ENCODE data around the gene EID2.

EID2 gene

DNA sequence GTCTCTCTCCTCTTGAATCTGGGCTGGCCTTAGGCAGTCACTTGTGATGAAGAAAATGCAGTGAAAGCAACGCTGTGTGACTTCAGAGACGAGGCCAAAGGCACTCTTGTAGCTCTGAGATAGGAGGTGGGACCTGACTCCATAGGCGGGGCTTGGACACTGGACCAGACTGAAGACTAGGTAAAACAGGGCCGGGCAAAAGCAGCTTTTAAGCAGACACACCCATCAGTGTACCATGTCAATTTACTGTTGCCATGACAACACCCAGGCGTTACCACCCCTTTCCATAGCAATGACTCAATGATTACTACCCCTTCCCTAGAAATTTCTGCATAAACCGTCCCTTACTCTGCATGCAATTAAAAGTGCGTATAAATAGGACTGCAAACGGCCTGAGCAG lies 6.6 kb upstream of the EID2 start:
- H3K27ac ChIP-seq, result no peak overlapping the region
- TF ChIP-seq, protein P1, sequence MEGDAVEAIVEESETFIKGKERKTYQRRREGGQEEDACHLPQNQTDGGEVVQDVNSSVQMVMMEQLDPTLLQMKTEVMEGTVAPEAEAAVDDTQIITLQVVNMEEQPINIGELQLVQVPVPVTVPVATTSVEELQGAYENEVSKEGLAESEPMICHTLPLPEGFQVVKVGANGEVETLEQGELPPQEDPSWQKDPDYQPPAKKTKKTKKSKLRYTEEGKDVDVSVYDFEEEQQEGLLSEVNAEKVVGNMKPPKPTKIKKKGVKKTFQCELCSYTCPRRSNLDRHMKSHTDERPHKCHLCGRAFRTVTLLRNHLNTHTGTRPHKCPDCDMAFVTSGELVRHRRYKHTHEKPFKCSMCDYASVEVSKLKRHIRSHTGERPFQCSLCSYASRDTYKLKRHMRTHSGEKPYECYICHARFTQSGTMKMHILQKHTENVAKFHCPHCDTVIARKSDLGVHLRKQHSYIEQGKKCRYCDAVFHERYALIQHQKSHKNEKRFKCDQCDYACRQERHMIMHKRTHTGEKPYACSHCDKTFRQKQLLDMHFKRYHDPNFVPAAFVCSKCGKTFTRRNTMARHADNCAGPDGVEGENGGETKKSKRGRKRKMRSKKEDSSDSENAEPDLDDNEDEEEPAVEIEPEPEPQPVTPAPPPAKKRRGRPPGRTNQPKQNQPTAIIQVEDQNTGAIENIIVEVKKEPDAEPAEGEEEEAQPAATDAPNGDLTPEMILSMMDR (conservative IDR thresholded peaks at IDR 0.05), result no peak

DNA sequence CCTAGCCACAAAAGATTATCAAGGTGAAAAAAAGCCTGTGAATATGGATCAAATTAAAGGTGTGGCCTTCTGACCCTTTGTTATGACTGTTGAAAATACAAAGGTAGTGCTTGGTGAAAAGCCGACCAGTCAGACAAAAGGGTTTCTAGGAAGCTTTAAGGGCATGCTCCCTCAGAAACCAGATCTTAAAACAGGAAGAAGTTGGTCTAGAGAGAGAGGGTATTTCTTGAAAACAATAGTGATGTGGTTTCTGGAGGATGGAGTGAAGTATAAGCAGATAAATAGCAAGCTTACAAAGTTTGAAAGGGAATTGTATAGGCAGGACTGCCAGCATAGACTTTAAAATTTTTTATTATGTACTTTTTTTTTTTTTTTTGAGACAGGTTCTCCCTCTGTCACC lies 5.0 kb upstream of the EID2 start:
- no peak overlapping the region for H3K27ac ChIP-seq
- TF ChIP-seq, protein P1 (conservative IDR thresholded peaks at IDR 0.05), result no peak

DNA sequence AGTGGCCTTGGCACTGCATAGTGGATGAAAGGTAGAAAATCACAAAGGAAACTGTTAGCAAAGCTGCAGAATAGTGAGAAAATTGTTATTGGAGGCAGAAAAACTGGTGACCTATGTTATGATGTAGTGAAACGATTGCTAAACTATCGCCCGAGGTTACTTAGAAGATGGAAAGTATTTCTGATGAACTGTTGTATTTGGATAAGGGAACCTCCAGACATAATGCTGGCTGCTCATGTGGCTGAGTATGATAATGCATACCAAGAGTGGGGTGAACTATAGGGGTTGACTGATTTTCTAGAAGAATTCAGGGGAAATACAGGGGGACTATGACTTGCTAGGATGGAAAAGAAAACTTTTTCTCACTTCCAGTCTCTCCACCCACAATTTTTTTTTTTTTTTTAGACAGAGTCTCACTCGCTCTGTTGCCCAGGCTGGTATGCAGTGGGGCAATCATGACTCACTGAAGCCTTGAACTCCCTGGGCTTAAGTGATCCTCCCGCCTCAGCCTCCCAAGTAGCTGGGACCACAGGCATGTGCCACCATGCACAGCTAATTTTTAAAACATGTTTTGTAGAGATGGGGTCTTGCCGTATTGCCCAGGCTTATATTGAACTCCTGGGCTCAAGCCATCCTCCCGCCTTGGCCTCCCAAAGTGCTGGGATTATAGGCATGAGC lies 4.4 kb upstream of the EID2 start:
- TF ChIP-seq, protein P1 (conservative IDR thresholded peaks at IDR 0.05), result no peak
- no peak overlapping the region for H3K27ac ChIP-seq

DNA sequence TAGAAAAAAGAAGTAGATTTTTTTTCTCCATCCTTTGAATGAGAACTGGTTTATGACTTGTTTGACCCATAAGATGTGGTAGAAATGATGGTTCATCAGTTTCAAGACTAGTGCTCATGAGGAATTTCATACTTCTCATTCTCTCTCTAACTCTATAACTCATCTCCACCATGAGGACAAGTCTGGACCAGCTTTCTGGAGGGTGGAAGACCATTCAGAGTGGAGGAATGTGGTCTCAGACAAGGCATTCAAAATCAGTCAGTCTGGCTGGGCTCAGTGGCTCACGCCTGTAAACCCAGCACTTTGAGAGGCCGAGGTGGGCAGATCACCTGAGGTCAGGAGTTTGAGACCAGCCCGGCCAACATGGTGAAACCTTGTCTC lies 3.5 kb upstream of the EID2 start:
- TF ChIP-seq, protein P1 (conservative IDR thresholded peaks at IDR 0.05), result no peak
- peak overlapping the region; percentile 99 for H3K27ac ChIP-seq

DNA sequence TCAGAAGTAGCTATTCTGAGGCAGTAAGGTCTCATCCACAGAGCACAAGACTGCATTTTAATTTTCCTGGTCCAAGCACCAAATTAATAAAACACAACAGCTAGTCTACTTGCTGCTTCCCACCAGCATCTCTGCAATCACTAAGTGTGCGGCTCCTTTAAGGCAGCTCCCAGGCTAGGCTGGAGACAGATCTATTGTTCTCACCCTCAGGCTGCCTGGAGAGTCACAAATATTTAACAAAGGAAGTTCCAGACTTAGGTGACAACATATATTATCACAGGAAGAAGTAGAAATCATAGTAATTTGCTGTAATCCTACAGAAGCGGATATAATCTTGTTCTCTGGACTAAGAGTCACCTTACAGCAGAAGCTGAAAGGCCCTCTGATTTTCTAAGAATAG lies 2.2 kb upstream of the EID2 start:
- TF ChIP-seq, protein P1 (conservative IDR thresholded peaks at IDR 0.05), result no peak

DNA sequence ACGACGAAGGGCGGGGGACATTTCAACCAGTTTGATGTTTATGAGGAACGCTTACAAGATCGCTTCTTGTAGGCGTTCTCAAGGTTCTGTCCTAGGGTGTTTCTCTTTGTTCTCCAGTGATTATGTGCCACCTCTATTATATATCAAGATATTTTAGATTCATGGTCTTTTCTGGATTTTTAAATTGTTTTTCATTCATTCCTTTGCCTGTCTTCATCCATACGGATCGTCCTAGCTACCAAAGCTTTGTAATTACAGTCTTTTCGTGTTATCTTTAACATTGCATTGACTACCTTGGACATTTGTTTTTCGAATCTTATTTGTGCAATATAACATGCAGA lies 342 bp upstream of the EID2 start:
- peak overlapping the region; percentile 99 for H3K27ac ChIP-seq
- TF ChIP-seq, protein P1 (conservative IDR thresholded peaks at IDR 0.05), result peak; percentile 60

More for the DNA sequence above, 2.2 kb upstream of the EID2 start:
- H3K27ac ChIP-seq, result peak overlapping the region; percentile 99

DNA sequence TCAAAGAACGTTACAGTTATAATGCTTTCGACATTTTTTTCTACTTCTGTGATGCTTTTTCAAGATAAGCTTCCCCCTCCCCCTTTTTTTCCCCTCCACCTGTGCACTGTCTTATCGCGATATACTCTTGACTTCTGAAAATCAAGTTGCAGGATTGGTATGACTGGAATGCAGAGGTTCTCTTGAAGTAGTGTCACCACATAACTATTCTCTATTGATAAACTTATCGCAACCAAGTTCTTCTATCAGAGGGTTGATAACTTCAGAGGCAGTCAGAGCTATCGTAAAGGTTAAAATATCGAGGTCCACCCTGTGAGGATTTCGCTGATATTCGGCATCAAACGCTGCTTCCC lies 820 bp downstream of the EID2 start:
- peak overlapping the region; percentile 99 for H3K27ac ChIP-seq
- TF ChIP-seq, protein P1 (conservative IDR thresholded peaks at IDR 0.05), result no peak

Measured in VCaP (cell line).